ENCODE results near the gene LVRN. TPM values are rescaled to one million over a fixed set of nuclear protein-coding genes. Genes with fewer than 3 reads are reported as not detected.
A peak's percentile ranks its signal among the peaks of the same experiment; 100 is the strongest.

Gene LVRN
- polyA plus RNA-seq, 3 donors from 2014 or later = not detected

DNA sequence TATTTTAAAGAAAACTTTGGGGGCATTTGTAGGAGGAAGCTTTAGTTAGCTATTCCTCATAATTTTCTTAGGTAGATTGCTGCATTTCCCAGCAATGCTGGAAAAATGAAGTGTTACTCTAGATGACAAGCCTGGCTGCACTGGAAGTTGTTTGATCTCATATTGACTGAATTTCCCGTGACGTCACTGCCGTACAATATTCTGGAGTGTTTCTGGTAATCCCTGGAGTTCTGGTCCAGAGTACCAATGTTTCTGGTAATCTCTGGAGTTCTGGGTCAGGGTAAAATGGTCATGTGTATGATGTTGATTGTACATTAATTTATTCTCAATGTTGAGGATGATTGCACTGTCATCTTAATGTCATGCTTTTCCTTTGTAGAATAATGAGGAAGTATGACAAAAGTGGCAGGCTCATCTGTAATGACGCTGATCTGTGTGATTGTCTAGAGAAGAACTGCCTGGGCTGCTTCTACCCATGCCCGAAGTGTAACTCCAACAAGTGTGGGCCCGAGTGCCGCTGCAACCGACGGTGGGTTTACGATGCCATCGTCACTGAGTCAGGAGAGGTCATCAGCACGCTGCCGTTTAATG is 96.2 kb downstream of the LVRN start:
- Mint-ChIP-seq H3K27me3 (ENCODE audit: low read depth in 3 of 3) (peaks cover 0 to 12% (median 2%) of the 10 kb centered on the region in 3 donors), H3K36me3 (no peaks in the 10 kb centered on the region), H3K9me3 (peaks cover 0 to 6% (median 0%) of the 10 kb centered on the region in 6 donors), H3K27ac (no peak overlapping the region), H3K4me3 (no peak overlapping the region), H3K4me1 (no peaks in the 10 kb centered on the region)
- no peak for DNase-seq

DNA sequence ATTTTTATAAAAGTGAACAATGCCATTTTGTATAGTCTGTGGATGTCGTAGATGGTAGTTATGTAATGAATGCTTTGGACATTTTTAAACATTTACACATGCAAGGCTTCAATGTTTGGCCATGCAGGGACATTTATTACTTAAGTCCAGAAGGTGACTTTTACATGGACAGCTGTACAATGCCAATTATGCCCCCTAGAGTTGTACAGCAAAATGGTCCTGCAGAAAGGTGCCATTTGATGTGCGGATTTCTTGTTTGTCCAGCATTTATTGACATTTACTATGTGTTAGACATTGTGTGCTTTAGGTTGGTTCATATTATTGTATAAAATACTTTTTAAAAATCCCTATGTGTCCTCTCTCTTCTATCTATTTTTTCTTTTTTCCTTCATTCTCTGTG is 100.1 kb downstream of the LVRN start:
- H3K27ac Mint-ChIP-seq = no peak overlapping the region
- H3K36me3 Mint-ChIP-seq = no peaks in the 10 kb centered on the region
- H3K9me3 Mint-ChIP-seq = peaks cover 0 to 6% (median 0%) of the 10 kb centered on the region in 6 donors
- H3K27me3 Mint-ChIP-seq (ENCODE audit: low read depth in 3 of 3) = peaks cover 2 to 7% (median 3%) of the 10 kb centered on the region in 3 donors
- no peaks in the 10 kb centered on the region for H3K4me1 Mint-ChIP-seq
- DNase-seq = no peak
- H3K4me3 Mint-ChIP-seq = no peak overlapping the region

DNA sequence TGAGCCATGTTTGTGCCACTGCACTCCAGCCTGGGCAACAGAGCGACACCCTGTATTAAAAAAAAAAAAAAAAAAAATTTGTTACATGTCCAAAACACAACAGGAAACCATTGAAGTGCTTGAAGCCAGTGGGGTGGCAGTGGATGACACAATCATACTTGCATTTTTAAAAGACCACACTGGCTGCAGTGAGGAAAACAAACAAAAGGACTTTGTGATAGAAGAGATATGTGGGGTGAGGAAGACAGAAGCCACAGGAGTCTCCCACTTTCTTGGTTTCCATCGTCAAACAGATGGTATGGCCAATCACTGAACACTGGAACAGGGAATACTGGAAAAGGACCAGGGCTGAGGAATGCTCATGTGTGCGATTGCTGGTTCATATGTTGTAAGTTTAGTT is 101.7 kb downstream of the LVRN start:
- H3K27me3 Mint-ChIP-seq (ENCODE audit: low read depth in 3 of 3) = peaks cover 2 to 7% (median 3%) of the 10 kb centered on the region in 3 donors
- no peak overlapping the region for H3K27ac Mint-ChIP-seq
- H3K4me1 Mint-ChIP-seq = no peaks in the 10 kb centered on the region
- H3K4me3 Mint-ChIP-seq = no peak overlapping the region
- no peak for DNase-seq
- no peaks in the 10 kb centered on the region for H3K36me3 Mint-ChIP-seq
- peaks cover 0 to 2% (median 0%) of the 10 kb centered on the region in 6 donors for H3K9me3 Mint-ChIP-seq

DNA sequence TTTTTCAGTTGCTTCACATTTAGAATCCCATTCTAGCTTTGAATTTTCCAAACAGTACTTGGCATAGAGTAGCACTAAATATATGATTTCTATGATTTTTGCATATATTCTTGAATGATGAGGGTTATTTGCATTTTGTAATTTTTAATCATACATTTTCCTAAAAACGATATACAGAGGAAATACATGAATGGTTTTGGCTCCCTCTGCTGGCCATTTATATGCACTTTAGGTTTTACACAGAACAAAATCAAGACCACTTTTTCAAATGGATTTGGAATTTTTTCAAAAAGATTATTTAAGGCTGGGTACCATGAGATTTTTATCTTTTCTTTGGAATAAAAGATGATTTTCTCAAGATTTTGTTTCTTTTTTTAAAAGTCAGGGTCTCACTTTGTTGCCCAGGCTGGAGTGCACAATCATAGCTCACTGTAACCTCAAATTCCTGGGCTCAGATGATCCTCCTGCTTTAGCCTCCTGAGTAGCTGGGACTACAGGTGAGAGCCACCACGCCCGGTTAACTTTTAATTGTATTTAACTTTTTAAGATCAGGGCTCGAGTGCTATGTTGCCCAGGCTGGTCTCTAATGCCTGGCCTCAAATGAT is 105.9 kb downstream of the LVRN start:
- H3K4me3 Mint-ChIP-seq = no peak overlapping the region
- H3K36me3 Mint-ChIP-seq = no peaks in the 10 kb centered on the region
- H3K9me3 Mint-ChIP-seq = no peaks in the 10 kb centered on the region
- no peak overlapping the region for H3K27ac Mint-ChIP-seq
- peaks cover 2 to 7% (median 3%) of the 10 kb centered on the region in 3 donors for H3K27me3 Mint-ChIP-seq (ENCODE audit: low read depth in 3 of 3)
- peak; percentile 37 to 42 (median 40) for DNase-seq
- H3K4me1 Mint-ChIP-seq = no peaks in the 10 kb centered on the region

DNA sequence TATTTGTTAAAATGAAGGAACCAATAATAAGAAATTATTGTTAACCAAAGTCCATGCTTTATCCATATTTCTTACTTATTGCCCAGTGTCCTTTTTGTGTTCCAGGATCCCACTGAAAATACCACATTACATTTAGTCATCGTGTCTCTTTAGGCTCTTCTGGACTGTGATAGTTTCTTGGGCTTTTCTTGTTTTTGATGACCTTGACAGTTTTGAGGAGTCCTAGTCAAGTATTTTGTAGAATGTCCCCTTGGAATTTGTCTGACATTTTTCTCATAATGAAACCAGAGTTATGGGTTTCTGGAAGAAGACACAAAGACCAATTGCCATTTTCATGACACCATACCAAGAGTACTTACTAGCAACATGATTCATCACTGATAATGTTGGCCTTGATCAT is 108.9 kb downstream of the LVRN start:
- no peaks in the 10 kb centered on the region for H3K9me3 Mint-ChIP-seq
- H3K27ac Mint-ChIP-seq = no peak overlapping the region
- H3K27me3 Mint-ChIP-seq (ENCODE audit: low read depth in 3 of 3) = peaks cover 1 to 5% (median 3%) of the 10 kb centered on the region in 3 donors
- no peaks in the 10 kb centered on the region for H3K36me3 Mint-ChIP-seq
- no peak for DNase-seq
- no peak overlapping the region for H3K4me3 Mint-ChIP-seq
- peaks cover 7 to 14% of the 10 kb centered on the region in 2 donors for H3K4me1 Mint-ChIP-seq

DNA sequence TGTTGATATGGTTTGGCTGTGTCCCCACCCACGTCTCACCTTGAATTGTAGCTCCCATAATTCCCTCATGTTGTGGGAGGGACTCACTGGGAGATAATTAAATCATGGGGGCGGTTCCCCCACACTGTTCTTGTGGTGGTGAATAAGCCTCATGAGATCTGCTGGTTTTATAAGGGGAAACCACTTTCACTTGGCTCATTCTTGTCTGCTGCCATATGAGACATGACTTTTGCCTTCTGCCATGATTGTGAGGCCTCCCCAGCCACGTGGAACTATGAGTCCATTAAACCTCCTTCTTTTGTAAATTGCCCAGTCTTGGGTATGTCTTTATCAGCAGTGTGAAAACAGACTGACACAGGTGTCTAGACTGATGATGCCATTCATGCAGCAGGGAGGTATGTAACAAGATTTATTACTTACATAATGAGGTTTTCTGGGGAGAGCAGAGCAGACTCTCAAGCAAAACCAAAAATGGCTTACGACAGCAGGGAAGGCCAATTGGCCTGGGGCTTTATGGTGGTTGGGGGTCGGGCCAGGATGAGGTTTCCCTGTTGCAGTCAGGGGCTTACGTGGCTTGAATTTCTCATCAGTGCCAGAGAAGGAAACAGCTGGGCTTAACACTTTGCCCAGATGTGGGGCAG is 113.0 kb downstream of the LVRN start:
- Mint-ChIP-seq H3K4me3 (peak overlapping the region in 1 of 5 donors; percentile 15), H3K4me1 (peaks cover 8 to 16% of the 10 kb centered on the region in 2 donors), H3K27me3 (ENCODE audit: low read depth in 3 of 3) (peaks cover 0 to 6% (median 3%) of the 10 kb centered on the region in 3 donors), H3K27ac (peak overlapping the region in 3 of 6 donors; percentile 40 to 44 (median 41)), H3K9me3 (no peaks in the 10 kb centered on the region), H3K36me3 (peaks cover 0 to 4% (median 0%) of the 10 kb centered on the region in 3 donors)
- peak in 2 of 3 donors; percentile 24 for DNase-seq

DNA sequence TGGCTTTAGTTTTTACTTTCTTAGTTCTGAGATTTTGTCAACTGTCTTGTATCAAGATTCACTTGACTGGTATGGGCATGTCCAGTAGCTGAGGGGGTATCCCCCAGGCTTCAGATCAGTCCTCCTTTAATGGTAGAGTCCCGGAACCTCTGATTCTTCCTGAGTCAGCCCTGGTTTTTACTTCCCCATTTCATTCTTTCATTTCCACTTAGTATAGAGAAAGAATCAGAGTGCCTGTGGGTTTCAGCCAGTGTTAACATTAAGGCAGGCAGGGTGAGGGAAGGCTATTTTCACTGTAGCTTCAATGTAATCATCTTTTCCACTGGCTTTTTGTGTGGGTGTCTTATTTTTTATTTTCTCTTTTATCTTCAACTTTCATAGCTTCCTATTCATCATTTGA is 114.2 kb downstream of the LVRN start:
- H3K27ac Mint-ChIP-seq = no peak overlapping the region
- H3K9me3 Mint-ChIP-seq = no peaks in the 10 kb centered on the region
- DNase-seq = no peak
- H3K36me3 Mint-ChIP-seq = peaks cover 0 to 4% (median 0%) of the 10 kb centered on the region in 3 donors
- peaks cover 0 to 9% (median 3%) of the 10 kb centered on the region in 3 donors for H3K27me3 Mint-ChIP-seq (ENCODE audit: low read depth in 3 of 3)
- H3K4me1 Mint-ChIP-seq = peaks cover 8 to 20% of the 10 kb centered on the region in 2 donors
- H3K4me3 Mint-ChIP-seq = no peak overlapping the region

Other genes starting within 250 kb of the LVRN start
- gene CDO1, start 145.8 kb upstream of the LVRN start, polyA plus RNA-seq = not detected
- 100 to 1,000 TPM in 2 of 3 donors, 10 to 100 TPM in 1; 91.5 to 140 (median 130) TPM for gene ATG12, start 120.9 kb upstream of the LVRN start, polyA plus RNA-seq
- gene AP3S1, start 120.5 kb upstream of the LVRN start, polyA plus RNA-seq = 10 to 100 TPM; 63.7 to 96.1 (median 71.7) TPM
- gene ARL14EPL, start 70.0 kb downstream of the LVRN start, polyA plus RNA-seq = not detected
- gene COMMD10, start 122.5 kb downstream of the LVRN start, polyA plus RNA-seq = 10 to 100 TPM; 48.8 to 69.1 (median 51.4) TPM

All from immature natural killer cell (primary cell).